H1 (cell line): Measurements from ENCODE around the gene RELA. TPM values are rescaled to one million over a fixed set of nuclear protein-coding genes. Genes with fewer than 3 reads are reported as not detected.

Experiments used
- BACH1 ChIP-seq: IDR thresholded peaks from 2 replicates; pipeline ENCODE4 v1.6.1; 2012; ENCODE audit warnings: low read length, improper control_type of control experiment
- CHD7 ChIP-seq: fragments of 300-600 bp; sonication (generic); IDR thresholded peaks from 2 replicates; pipeline ENCODE4 v1.7.1; 2012; ENCODE audit warnings: low read length, moderate library complexity, mild to moderate bottlenecking, inconsistent platforms; ENCODE audit not compliant: insufficient replicate concordance
- CTBP2 ChIP-seq: IDR thresholded peaks from 2 replicates; pipeline ENCODE4 v1.7.0; 2011; ENCODE audit warnings: borderline replicate concordance, mild to moderate bottlenecking, moderate library complexity, mixed read lengths, low read length; ENCODE audit not compliant: insufficient read depth, insufficient read length
- E2F6 ChIP-seq: IDR thresholded peaks from 2 replicates; pipeline ENCODE4 v1.6.1; 2012; ENCODE audit warnings: inconsistent platforms
- EP300 ChIP-seq, 2 experiments: IDR thresholded peaks; 1 replicate in 1 of 2; 2 replicates in 1 of 2; pipeline ENCODE4 v1.6.1; 2011 to 2012; ENCODE audit warnings: low read depth in 2 of 2, low read length in 2 of 2, mild to moderate bottlenecking in 2 of 2, borderline replicate concordance in 1 of 2, inconsistent platforms in 1 of 2, moderate library complexity in 1 of 2
- NRF1 ChIP-seq: IDR thresholded peaks from 2 replicates; pipeline ENCODE4 v1.6.1; 2011; ENCODE audit warnings: mild to moderate bottlenecking, low read depth, low read length, improper control_type of control experiment
- POLR2AphosphoS5 ChIP-seq: IDR thresholded peaks from 2 replicates; pipeline ENCODE4 v1.6.1; 2011; ENCODE audit warnings: low read depth, low read length
- POU5F1 ChIP-seq: IDR thresholded peaks from 2 replicates; pipeline ENCODE4 v1.6.1; 2011; ENCODE audit warnings: low read depth, mild to moderate bottlenecking, low read length, moderate library complexity
- TCF12 ChIP-seq: IDR thresholded peaks from 2 replicates; pipeline ENCODE4 v1.6.1; 2011; ENCODE audit warnings: low read depth, mild to moderate bottlenecking, low read length
- TEAD4 ChIP-seq: IDR thresholded peaks from 2 replicates; pipeline ENCODE4 v1.6.1; 2012; ENCODE audit warnings: low read depth, low read length, inconsistent platforms, mixed read lengths
- polyA plus RNA-seq, 7 experiments: library from polyadenylated mRNA; depleted of rRNA in 3 of 7; stranded (reverse) in 5 of 7; unstranded in 2 of 7; fragments of >200 nt in 5 of 7; fragments of 200-250 nt in 2 of 7; gene quantifications; 1 replicate in 5 of 7; 2 replicates in 1 of 7; 4 replicates in 1 of 7; pipeline versions ENCODE4 v1.2.1 to v1.2.3, GENCODE V29; 2011 to 2013; ENCODE audit warnings: missing spikeins in 2 of 7, mixed read lengths in 2 of 7
- total RNA-seq: library from RNA; stranded (reverse); fragmentation: NEBNext Ultra II Directional; extraction: Animal tissue kit (Norgen Biotek cat#: 25700); gene quantifications from 2 replicates; pipeline ENCODE4 v1.2.1, GENCODE V29; 2021

The RELA gene
- total and polyA plus RNA-seq, 2 of the 8 experiments (the other 6 are each of a cell fraction or from before 2014, with no cell fraction given): 21.9 to 27.5 TPM

DNA sequence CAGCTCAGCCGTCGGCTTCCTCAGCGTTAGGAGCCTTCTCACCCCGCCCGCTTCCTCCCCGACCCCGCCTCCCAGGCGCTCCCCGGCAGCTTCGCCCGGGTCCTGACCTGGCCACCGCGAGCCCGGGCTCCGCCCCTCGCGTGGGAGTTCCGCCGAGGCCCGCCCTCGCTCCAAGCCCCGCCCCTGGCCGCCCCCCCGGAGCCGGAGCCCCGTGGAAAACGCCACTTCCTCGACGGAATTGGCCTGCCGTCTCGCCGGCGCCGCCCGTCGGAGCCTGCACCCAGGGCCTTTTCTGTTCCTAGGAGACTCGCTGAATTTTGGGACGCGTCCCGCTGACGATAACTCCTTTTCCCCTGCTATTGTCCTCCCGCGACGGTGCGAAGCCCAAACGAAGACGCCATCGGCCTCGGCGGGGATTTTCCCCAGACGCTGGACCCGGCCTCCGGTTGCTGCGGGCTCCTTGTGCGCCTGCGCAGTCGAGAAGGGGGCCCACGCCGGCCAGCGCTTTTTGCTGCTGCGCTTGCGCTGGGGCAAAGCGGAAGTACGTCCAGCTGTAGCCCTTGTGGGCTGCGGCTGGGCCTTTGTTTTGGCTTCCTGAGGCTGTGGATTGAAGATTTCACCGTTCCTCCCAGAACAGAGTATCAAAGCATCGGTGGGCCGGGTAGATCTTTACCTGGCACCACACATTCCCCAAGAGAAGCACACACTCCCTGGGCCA is 10.0 kb downstream of the RELA start (continued):
- TF ChIP-seq CHD7 (no peak), E2F6 (peak; percentile 49; the same call in 1 of the 2 replicates), TCF12 (no peak), CTBP2 (no peak), TEAD4 (no peak), POU5F1 (no peak), NRF1 (peak; percentile 87), POLR2AphosphoS5 (no peak; the same call in none of the 2 replicates), BACH1 (peak; percentile 86), EP300 (IDR thresholded peaks at IDR 0.05; ENCODE audit: borderline replicate concordance in 1 of 2, low read depth in 2 of 2, low read length in 2 of 2) (no peak)
